ENCODE measurements around the gene EEIG1.

EEIG1 gene

DNA sequence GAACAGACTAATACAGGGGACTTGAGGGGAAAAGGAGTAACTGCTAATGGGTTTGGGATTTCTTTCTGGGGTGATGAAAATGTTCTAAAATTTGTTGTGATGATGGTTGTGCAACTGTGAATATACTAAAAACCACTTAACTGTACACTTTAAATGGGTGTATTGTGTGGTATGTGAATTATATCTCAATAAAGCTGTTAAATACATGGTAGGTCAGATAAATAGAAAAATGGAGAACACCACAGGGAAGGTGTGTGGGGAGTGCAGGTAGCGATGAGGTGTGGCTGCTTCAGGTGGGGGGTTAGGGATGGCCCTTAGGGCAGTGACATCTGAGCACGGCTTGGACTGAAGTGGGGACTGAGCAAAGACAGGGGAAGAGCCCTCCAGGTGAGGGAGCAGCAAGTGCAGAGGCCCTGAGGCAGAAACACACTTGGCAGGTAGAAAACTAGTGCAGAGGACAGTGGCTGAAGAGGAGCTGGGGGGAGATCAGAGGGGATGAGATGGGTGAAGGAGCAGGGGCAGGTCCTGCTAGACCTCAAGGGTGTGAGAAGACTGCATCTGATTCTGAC is 20.9 kb downstream of the EEIG1 start:
- no peak for DNase-seq (ENCODE audit: low read depth in 3 of 3)

DNA sequence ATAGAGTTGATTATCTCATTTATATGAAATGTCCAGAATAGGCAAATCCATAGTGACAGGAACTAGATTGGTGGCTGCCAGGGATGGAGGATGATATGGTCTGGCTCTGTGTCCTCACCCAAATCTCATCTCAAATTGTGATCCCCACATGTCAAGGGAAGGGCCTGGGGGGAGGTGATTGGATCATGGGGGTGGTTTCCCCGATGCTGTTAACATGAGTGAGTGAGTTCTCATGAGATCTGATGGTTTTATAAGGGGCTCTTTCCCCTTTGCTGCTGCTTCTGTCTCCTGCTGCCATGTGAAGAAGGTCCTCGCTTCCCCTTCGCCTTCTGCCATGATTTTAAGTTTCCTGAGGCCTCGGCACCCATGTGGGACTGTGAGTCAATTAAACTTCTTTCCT is 21.4 kb downstream of the EEIG1 start:
- no peak for DNase-seq (ENCODE audit: low read depth in 3 of 3)

DNA sequence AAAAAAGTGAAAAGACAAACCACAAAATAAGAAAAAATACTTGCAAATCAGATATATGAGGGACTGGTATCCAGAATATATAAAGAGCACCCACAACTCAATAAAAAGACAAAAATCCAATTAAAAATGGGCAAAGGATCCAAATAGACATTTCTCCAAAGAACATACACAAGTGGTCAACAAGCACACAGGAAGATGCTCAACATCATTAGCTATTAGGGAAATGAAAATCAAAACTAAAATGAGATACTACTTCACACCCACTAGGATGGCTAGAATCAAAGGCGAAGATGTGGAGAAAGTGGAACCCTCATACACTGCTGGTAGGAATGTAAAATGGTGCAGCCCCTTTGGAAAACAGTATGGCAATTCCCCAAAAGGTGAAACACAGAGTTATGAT is 22.1 kb downstream of the EEIG1 start:
- no peak for DNase-seq (ENCODE audit: low read depth in 3 of 3)

- DNase-seq (ENCODE audit: low read depth in 3 of 3), result peak; percentile 72 to 88 (median 85)
These were observed 25.3 kb downstream of the EEIG1 start for GRCh38 chr9:127955294-127956015.

- no peak for DNase-seq (ENCODE audit: low read depth in 3 of 3)
These were observed 25.9 kb downstream of the EEIG1 start for GRCh38 chr9:127954831-127955293.

- DNase-seq (ENCODE audit: low read depth in 3 of 3), result no peak
These were observed 26.9 kb downstream of the EEIG1 start for GRCh38 chr9:127953768-127954505.

- DNase-seq (ENCODE audit: low read depth in 3 of 3), result no peak
These were observed 27.6 kb downstream of the EEIG1 start for GRCh38 chr9:127953154-127953553.

GRCh38 chr9:127950513-127951289 is 30.1 kb downstream of the EEIG1 start:
- no peak for DNase-seq (ENCODE audit: low read depth in 3 of 3)

GRCh38 chr9:127949827-127950512 is 30.8 kb downstream of the EEIG1 start:
- DNase-seq (ENCODE audit: low read depth in 3 of 3), result no peak

- DNase-seq (ENCODE audit: low read depth in 3 of 3), result no peak
These were observed 32.7 kb downstream of the EEIG1 start for GRCh38 chr9:127947841-127948710.

DNA sequence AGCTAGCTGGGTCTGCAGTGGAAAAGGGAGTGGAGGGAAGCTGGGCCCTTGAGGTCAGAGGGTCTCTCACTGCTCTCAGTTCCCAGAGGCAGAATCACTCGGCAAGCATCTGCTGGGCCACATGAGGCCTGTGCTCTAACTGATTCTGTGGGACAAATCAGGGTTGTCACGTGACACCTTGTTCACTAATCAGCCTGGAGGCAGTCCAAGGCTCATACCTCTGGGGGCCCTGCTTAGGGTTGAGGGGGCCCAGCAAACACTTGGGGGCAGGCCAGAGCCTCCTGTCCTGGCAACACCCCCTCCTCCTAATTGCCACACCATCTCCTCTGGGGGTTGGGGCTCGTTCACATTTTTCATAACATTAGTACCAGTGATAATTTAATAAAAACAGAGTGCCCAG is 34.1 kb downstream of the EEIG1 start:
- no peak for DNase-seq (ENCODE audit: low read depth in 3 of 3)

- DNase-seq (ENCODE audit: low read depth in 3 of 3), result no peak
These were observed 34.8 kb downstream of the EEIG1 start for GRCh38 chr9:127945942-127946341.

GRCh38 chr9:127945338-127945737 is 35.5 kb downstream of the EEIG1 start:
- no peak for DNase-seq (ENCODE audit: low read depth in 3 of 3)

DNA sequence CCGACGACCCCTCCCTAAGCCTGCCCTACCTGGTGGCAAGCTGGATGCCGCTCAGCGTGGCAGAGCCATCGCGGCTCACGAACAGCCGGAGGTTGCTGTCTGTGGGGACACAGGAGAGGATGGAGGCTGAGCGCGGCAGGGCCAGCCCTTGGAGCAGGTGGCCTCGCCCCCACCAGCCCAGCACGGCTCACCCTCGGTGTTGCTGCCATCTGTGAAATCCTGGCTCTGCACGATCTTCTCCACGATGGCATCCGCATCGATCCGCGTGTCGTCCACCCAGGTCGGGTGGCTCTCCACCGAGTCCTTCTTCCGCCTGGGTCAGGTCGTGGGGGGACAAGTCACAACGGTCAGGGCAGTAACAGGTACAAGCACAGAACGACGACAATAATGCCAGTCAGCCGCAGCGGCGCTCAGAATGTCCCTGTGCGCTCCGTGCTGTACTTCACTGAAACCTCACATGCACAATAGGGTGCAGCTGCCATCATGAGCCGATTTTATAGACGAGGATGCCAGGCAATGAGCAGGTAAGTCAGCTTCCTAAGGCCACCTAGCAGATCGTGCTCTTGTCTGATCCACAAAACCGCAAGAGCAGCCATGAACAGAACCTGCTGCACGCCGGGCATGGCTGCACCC is 36.1 kb downstream of the EEIG1 start:
- no peak for DNase-seq (ENCODE audit: low read depth in 3 of 3)

DNA sequence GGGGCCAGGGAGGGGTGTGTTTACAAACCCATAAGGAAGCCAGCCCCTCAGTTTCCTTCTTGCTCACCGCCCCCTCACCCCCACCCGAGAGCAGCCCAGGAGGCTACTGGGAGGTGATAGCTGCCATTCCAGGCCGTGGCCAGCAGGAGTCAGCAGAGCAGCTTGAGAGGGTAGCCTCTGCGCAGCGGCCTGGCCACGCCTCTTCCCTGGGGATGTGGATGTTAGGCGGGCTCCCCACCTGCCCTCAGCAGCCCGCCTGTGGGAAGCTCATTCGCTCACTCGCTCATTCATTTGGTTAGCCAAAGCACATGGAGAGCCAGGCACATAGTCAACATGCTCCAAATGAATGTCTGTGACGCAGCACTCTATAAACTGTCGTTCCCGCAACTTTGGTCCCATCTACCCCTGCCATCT is 37.1 kb downstream of the EEIG1 start:
- peak; percentile 67 to 81 (median 67) for DNase-seq (ENCODE audit: low read depth in 3 of 3)

- no peak for DNase-seq (ENCODE audit: low read depth in 3 of 3)
These were observed 37.7 kb downstream of the EEIG1 start for GRCh38 chr9:127943011-127943662.

DNA sequence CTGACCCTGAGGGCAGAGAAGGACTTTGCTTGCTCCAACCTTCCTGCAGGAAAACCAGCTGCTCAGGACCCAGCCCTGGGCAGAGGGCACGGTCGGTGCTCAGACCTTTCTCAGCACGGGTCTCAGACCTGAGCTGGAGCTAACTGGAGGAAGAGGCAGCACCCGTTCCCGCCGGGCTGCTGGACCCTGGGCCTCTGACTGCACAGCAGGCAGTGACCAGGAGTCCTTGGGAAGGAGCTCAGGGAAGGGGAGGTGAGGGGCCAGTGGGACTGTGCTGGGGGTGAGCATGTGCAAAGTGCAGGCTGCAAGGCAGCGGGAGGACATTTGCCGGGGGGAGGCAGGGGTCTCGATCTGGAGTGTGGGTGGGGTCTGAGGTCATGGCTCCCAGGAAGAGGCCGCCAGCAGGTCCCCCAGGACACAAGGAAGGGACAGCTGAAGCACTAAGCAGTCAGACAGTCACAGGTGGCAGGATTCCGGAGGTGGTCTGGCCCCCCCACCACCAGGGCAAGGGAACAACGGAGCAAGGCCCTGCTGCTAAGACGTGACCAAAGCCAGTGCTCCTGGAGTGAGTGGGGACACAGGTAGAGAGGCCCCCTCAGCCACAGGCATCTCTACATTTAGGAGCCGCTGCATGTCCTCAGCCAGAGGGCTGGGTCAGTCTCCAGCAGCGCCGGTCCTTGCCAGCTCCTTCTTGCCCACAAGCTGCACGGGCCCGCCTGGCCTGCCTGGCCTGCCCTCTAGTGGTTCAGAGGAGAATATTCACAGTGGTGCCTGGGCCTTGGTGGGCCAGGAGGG is 38.4 kb downstream of the EEIG1 start:
- no peak for DNase-seq (ENCODE audit: low read depth in 3 of 3)

DNA sequence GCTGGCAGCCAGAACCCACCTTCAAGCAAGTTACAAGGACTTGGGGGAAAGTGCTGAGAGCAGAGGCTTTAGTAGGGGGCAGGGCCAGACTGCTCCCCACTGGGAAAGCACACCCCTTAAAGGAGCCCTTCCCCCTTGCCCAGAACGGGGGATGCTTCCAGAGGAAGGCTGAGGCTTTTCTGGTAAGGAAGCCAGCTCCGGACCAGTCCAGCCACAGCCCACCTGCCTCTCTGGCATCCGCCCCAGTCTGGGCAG is 38.9 kb downstream of the EEIG1 start:
- DNase-seq (ENCODE audit: low read depth in 3 of 3), result no peak
